IPS-NIHi7 (cell line): ENCODE data around the gene CPAMD8.

Source experiments
- DNase-seq: peaks from one replicate; pipeline ENCODE4 v3.0.0; 2012; ENCODE audit warnings: mixed read lengths; ENCODE audit errors: extremely low spot score

Gene CPAMD8

GRCh38 chr19:16920816-16921529 lies 105.6 kb downstream of the CPAMD8 start:
- DNase-seq: no peak

GRCh38 chr19:16919496-16919895 lies 107.1 kb downstream of the CPAMD8 start:
- no peak for DNase-seq

GRCh38 chr19:16917401-16917800 lies 109.2 kb downstream of the CPAMD8 start:
- no peak for DNase-seq

GRCh38 chr19:16915734-16916133 lies 110.9 kb downstream of the CPAMD8 start:
- DNase-seq: no peak

- no peak for DNase-seq
Measured at GRCh38 chr19:16915135-16915534, 111.5 kb downstream of the CPAMD8 start.

GRCh38 chr19:16914421-16914820 lies 112.2 kb downstream of the CPAMD8 start:
- DNase-seq: no peak

- DNase-seq: no peak
Measured at GRCh38 chr19:16912780-16913179, 113.8 kb downstream of the CPAMD8 start.

GRCh38 chr19:16911046-16911445 lies 115.6 kb downstream of the CPAMD8 start:
- DNase-seq: no peak

GRCh38 chr19:16908759-16909158 lies 117.9 kb downstream of the CPAMD8 start:
- DNase-seq: no peak

GRCh38 chr19:16904599-16904998 lies 122.0 kb downstream of the CPAMD8 start:
- DNase-seq: no peak

GRCh38 chr19:16903347-16903746 lies 123.3 kb downstream of the CPAMD8 start:
- no peak for DNase-seq

- no peak for DNase-seq
Measured at GRCh38 chr19:16902545-16902944, 124.1 kb downstream of the CPAMD8 start.

- DNase-seq: no peak
Measured at GRCh38 chr19:16901491-16902175, 125.0 kb downstream of the CPAMD8 start.

GRCh38 chr19:16899566-16900075 lies 127.0 kb downstream of the CPAMD8 start:
- DNase-seq: peak; percentile 78

GRCh38 chr19:16898361-16899015 lies 128.1 kb downstream of the CPAMD8 start:
- DNase-seq: no peak

- DNase-seq: no peak
Measured at GRCh38 chr19:16897856-16898161, 128.8 kb downstream of the CPAMD8 start.

- peak; percentile 99 for DNase-seq
Measured at GRCh38 chr19:16897029-16897855, 129.4 kb downstream of the CPAMD8 start.

GRCh38 chr19:16896146-16897028 lies 130.2 kb downstream of the CPAMD8 start:
- peak; percentile 50 for DNase-seq

- peak; percentile 52 for DNase-seq
Measured at GRCh38 chr19:16895467-16896145, 131.0 kb downstream of the CPAMD8 start.

GRCh38 chr19:16894080-16894479 lies 132.5 kb downstream of the CPAMD8 start:
- DNase-seq: no peak

GRCh38 chr19:16893686-16893989 lies 133.0 kb downstream of the CPAMD8 start:
- no peak for DNase-seq
